Activated CD8-positive, alpha-beta T cell treated with anti-CD3 and anti-CD28 coated beads, Interleukin-2, amount 10 ng/mL, durations not matched to agents 7 days and 5 days (primary cell): ENCODE measurements around the gene CERK. TPM values are rescaled to one million over a fixed set of nuclear protein-coding genes. Genes with fewer than 3 reads are reported as not detected.

ENCODE experiments used
- ATAC-seq: fragments of 150-1000 bp; cut with Tn5 transposase; one replicate; pipeline ENCODE4 v1.10.0; 2021; ENCODE audit warnings: moderate library complexity
- CTCF ChIA-PET: fragments of 350-600 bp; sonication (Branson Sonifier 250); formaldehyde crosslinking; loops from one replicate; lab custom pipeline; 2021; ENCODE audit warnings: antibody characterized with exemption; lab: Charles Lee
- POLR2A ChIA-PET: fragments of 350-600 bp; sonication (Branson Sonifier 250); formaldehyde crosslinking; loops from one replicate; lab custom pipeline; 2021; ENCODE audit warnings: antibody characterized with exemption; lab: Charles Lee
- DNase-seq: peaks from one replicate; pipeline ENCODE4 v3.0.0-alpha.2; 2020
- H3K27ac Mint-ChIP-seq: one replicate; pipeline ENCODE4 v1.8.0; 2021; ENCODE audit warnings: mild to moderate bottlenecking, mixed read lengths
- H3K27me3 Mint-ChIP-seq: one replicate; pipeline ENCODE4 v1.8.0; 2021; ENCODE audit warnings: low read depth, mixed read lengths
- H3K36me3 Mint-ChIP-seq: one replicate; pipeline ENCODE4 v1.8.0; 2021; ENCODE audit warnings: low read depth, mixed read lengths
- H3K4me1 Mint-ChIP-seq: one replicate; pipeline ENCODE4 v1.8.0; 2021; ENCODE audit warnings: low read depth, mixed read lengths
- H3K4me3 Mint-ChIP-seq: one replicate; pipeline ENCODE4 v1.8.0; 2021; ENCODE audit warnings: mild to moderate bottlenecking, mixed read lengths
- H3K9me3 Mint-ChIP-seq: one replicate; pipeline ENCODE4 v1.8.0; 2022; ENCODE audit warnings: mixed read lengths; ENCODE audit not compliant: insufficient read depth
- total RNA-seq, 2 experiments: library from RNA; stranded (reverse); gene quantifications; one replicate each; pipeline ENCODE4 v1.2.3, GENCODE V29; 2021

The CERK gene
- total RNA-seq, 2 experiments from 2014 or later: 61.1 to 65.6 TPM

DNA sequence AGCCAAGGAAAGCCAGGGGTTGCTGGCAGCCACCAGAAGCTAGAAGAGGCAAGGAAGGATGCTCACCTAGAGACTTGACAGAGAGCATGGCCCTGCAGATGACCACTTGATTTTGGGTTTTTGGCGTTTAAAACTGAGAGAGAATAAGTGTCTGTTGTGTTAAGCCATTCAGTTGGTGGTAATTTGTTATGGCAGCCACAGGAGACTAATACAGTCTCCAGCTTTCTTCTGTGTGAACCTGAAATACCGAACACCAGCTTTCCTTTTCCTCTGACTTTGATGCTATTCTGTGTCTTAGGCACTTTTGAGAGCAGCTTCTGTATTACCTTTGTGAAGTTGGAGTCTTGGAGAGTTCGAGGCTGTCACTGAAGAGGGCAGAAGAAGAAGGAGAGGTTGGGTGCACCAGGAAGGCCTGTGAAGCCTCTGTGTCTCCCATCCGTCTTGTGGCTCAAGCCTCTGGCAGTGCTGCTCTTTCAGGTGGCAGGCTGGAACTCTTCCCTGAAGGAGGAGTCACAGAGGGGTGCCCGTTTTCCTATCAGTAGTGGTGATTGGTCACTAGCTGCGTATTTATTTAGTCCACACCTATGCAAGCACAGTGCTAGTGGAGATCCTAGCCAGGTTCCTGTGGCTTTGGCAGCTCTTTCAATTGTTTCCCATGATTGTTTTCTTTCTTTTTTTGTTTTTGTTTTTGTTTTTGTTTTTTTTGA, 26.9 kb upstream of the CERK start:
- DNase-seq: no peak
- ChIA-PET POLR2A (interaction anchor here (1.1 to 1.3 kb wide), 2 partner anchors 9 to 15 kb away, joined by 3 read pairs; no protein-coding TSS in a partner anchor), CTCF (interaction anchor here (1.2 to 4.6 kb wide), 3 partner anchors 9 to 201 kb away, joined by 4 to 38 read pairs (median 19); no protein-coding TSS in a partner anchor)
- Mint-ChIP-seq H3K36me3 (peaks cover 39% of the 10 kb centered on the region), H3K27me3 (no peaks in the 10 kb centered on the region), H3K9me3 (no peaks in the 10 kb centered on the region), H3K4me3 (no peak overlapping the region), H3K4me1 (peaks cover 58% of the 10 kb centered on the region), H3K27ac (peak overlapping the region; percentile 32)
- ATAC-seq: no peak

DNA sequence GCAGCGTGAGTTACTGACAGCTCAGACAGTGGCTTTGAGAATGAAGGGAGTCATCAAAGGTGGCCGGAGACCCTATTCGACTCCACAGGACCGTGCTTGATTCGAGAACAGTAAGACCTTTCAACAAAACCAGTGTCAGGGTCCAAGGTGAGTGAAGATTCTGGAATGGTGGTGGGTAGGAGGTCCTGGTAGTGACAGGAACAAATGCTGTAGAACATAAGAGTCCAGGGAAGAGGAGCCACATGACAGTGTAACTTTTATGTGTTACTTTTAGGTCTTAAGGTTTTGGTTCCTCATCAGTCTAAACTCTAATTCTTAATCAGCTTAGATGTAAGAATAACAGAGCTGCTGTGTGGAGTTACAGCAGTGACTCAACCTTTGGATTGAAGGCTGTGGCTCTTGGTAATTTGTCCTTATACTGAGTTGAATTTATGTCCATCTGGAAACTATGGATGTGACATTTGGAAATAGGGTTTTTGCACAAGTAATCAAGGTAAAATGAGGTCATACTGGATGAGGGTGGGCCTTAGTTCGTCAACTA, 26.2 kb upstream of the CERK start:
- DNase-seq (no peak), ATAC-seq (no peak)
- Mint-ChIP-seq H3K27ac (peak overlapping the region; percentile 32), H3K36me3 (peaks cover 34% of the 10 kb centered on the region), H3K27me3 (no peaks in the 10 kb centered on the region), H3K4me3 (peak overlapping the region; percentile 100), H3K9me3 (no peaks in the 10 kb centered on the region), H3K4me1 (peaks cover 52% of the 10 kb centered on the region)
- ChIA-PET CTCF (interaction anchor here (0.9 to 4.6 kb wide), 4 partner anchors 10 to 200 kb away, joined by 3 to 38 read pairs (median 12); no protein-coding TSS in a partner anchor), POLR2A (interaction anchor here (1.3 to 2.7 kb wide), 3 partner anchors 10 to 27 kb away, joined by 3 to 29 read pairs (median 25); no protein-coding TSS in a partner anchor)

DNA sequence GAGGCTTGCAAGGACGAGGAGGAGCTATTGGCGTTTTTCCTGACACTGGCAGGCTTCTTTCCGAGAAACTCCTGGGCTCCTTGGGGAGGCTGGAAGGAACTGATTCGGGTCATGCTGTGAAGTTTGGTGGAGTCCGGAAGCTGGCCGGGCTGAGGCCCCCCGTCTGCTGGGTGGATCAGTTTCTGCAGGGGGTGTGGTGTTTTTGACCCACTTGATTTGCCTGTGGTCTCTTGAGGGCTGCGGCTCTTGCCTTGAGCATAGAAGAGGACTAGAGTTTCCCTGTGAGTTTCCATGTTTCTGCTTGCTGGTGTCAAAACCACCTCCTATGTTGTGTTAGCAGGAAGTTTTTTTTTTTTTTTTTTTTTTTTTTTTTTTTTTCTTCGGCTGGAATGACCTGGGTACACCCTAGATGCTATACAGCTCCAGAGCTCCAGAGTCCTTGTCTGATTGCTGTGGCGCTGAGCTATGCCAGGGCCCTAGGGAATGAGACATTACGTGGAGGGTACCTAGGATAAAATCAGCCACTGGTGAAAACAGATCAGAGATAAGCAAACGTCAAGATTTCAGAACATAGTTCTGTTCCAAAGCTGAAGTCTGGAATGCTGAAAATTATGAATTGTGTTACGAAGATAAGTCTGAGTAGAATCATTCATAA, 25.1 kb upstream of the CERK start:
- H3K9me3 Mint-ChIP-seq: no peaks in the 10 kb centered on the region
- peaks cover 34% of the 10 kb centered on the region for H3K36me3 Mint-ChIP-seq
- ATAC-seq: peak; percentile 46
- peaks cover 60% of the 10 kb centered on the region for H3K4me1 Mint-ChIP-seq
- peak overlapping the region; percentile 99 for H3K27ac Mint-ChIP-seq
- DNase-seq: peak; percentile 62
- POLR2A ChIA-PET: interaction anchor here (0.6 to 3.1 kb wide), 18 partner anchors 9 to 1336 kb away, joined by 3 to 33 read pairs (median 5); no protein-coding TSS in a partner anchor
- H3K4me3 Mint-ChIP-seq: peak overlapping the region; percentile 100
- CTCF ChIA-PET: interaction anchor here (1.2 to 4.6 kb wide), 9 partner anchors 11 to 199 kb away, joined by 3 to 38 read pairs (median 5); no protein-coding TSS in a partner anchor
- no peaks in the 10 kb centered on the region for H3K27me3 Mint-ChIP-seq

DNA sequence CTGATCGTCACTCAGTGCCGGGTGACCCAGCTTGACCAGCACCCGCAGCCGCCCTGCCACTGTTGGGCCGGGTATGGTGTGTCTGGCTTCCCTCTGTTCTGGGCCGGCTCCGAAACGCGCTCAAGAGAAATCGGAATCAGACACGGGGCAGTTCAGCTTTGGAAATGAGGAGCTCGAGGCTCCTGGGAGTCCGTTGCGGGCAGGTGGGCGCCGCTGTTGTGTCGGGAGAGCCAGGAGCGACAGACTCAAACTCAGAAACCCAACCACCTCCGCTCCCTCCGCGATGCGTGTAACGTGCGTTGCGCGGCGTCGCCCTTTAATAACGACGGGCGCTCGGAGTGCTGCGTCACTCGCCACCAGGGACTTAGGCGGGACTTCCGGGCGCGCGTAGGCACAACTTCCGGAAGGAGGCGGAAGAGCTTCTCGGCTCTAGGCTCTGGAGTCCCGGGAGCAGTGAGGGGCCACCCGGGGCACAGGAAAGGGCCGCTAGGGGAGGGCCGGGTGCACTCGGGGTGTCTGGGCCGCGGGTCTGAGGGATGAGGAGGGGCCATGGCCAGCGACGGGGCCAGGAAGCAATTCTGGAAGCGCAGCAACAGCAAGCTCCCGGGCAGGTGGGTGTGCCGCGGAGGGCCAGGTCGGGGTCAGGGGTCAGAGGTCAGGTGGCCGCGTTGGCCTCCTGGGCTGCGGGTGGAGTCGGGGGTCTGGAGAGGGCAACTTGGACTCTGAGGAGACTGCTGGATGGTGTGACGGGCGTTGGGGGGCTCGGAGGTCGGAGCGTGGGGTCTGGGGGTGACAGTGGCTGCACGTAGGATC, 24.4 kb upstream of the CERK start, which contains the start of gene TBC1D22A:
Gene TBC1D22A (plus strand): TSS at position 413 of the 813 bp plus-strand sequence. CDS start 137 bp downstream, at position 550.
- Mint-ChIP-seq H3K27ac (peak within 1 kb of the TSS; percentile 99), H3K4me1 (peaks cover 54% of the 10 kb centered on the region), H3K4me3 (peak within 1 kb of the TSS; percentile 100), H3K27me3 (no peaks in the 10 kb centered on the region), H3K9me3 (no peaks in the 10 kb centered on the region), H3K36me3 (peaks cover 30% of the 10 kb centered on the region)
- CTCF ChIA-PET: interaction anchor here (1.2 to 4.6 kb wide), 10 partner anchors 8 to 199 kb away, joined by 3 to 38 read pairs (median 5); no protein-coding TSS in a partner anchor
- ATAC-seq: peak; percentile 95
- peak; percentile 96 for DNase-seq
- POLR2A ChIA-PET: interaction anchor here (0.6 to 3.1 kb wide), 20 partner anchors 9 to 1336 kb away, joined by 3 to 33 read pairs (median 5); no protein-coding TSS in a partner anchor

DNA sequence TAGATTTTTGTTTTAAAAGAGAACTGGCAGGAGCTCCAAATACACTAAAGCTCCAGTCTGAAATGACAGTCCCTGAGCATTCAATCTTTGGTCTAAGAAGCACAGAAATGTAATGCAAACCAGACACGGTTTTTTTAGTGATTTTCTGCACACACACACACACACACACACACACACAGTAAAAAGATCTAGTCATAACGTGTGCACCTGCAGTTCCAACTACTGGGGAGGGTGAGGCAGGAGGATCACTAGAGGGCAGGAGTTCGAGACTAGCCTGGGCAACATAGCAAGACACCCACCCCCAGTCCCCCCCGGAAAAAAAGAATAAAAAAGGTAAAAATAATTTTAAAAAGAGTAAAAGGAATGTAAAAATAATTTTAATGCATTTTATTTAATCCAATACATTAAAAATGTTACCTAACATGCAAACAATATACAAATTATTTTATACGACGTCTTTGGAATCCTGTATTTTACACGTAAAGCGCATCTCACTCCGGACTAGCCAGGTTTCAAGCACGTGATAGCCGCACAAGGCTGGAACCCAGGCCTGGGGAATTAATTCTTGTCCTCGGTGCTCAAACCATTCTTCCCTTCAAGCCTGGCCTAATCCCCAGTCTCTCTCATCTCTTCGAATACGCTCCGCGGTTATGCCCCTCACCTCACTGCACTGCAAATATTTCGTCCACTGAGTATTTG, 23.6 kb upstream of the CERK start:
- Mint-ChIP-seq H3K4me3 (peak overlapping the region; percentile 100), H3K4me1 (peaks cover 47% of the 10 kb centered on the region), H3K27ac (peak overlapping the region; percentile 99), H3K9me3 (peaks cover 2% of the 10 kb centered on the region), H3K27me3 (no peaks in the 10 kb centered on the region), H3K36me3 (peaks cover 29% of the 10 kb centered on the region)
- CTCF ChIA-PET: interaction anchor here (1.2 to 4.6 kb wide), 12 partner anchors 9 to 198 kb away, joined by 3 to 38 read pairs (median 5); no protein-coding TSS in a partner anchor
- POLR2A ChIA-PET: interaction anchor here (0.6 to 3.1 kb wide), 13 partner anchors 12 to 1112 kb away, joined by 3 to 33 read pairs (median 6); no protein-coding TSS in a partner anchor
- no peak for ATAC-seq
- DNase-seq: no peak

DNA sequence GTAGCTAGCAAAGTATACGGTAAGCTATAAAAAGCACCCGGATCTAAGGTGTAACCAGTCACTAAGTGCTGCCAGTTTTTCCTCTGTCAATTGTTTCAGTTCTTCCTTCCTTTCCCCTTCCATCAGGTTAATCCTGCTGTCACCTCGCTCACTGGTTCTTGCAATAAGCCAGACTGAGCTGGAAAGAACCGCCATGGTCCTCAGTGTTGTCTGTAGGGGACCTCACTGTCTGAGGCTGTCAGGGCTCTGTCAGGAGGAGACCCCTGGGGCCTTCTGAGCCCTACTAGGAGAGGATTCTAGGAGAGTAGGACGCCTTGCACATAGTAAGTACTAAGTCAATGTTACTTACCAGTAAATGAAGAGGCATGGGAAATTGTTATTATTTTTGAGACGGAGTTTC, 23.0 kb upstream of the CERK start:
- ChIA-PET POLR2A (interaction anchor here (3.1 kb wide), 1 partner anchor 11 kb away, joined by 33 read pairs; no protein-coding TSS in a partner anchor), CTCF (interaction anchor here (1.2 to 1.5 kb wide), 4 partner anchors 10 to 42 kb away, joined by 3 to 11 read pairs (median 4); no protein-coding TSS in a partner anchor)
- ATAC-seq (no peak), DNase-seq (no peak)
- Mint-ChIP-seq H3K27ac (peak overlapping the region; percentile 83), H3K36me3 (peaks cover 34% of the 10 kb centered on the region), H3K9me3 (peaks cover 7% of the 10 kb centered on the region), H3K27me3 (no peaks in the 10 kb centered on the region), H3K4me3 (peak overlapping the region; percentile 100), H3K4me1 (peaks cover 48% of the 10 kb centered on the region)

DNA sequence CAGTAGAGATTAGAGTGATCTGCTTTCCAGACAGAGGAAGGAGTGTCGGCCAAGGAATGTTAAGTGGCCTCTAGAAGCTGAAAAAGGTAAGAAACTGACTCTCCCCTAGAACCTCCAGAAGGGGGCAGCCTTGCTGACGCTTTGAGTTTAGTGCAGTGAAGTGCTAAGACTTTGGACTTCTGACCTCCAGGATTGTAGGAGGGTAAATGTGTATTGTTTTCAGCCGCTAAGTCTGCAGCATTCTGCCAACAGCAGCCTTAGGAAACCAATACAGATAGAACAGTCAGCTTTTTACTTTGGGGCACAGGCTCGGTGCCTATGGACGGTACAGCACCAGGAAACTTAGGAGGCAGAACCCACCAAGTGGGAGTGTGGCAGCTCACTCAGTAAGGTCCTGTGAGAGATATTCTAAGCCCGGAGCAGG, 20.8 kb upstream of the CERK start:
- Mint-ChIP-seq H3K9me3 (peaks cover 7% of the 10 kb centered on the region), H3K36me3 (peaks cover 25% of the 10 kb centered on the region), H3K27ac (no peak overlapping the region), H3K4me3 (no peak overlapping the region), H3K4me1 (peaks cover 35% of the 10 kb centered on the region), H3K27me3 (no peaks in the 10 kb centered on the region)
- ChIA-PET CTCF (interaction anchor here (0.8 to 4.3 kb wide), 26 partner anchors 8 to 254 kb away, joined by 3 to 88 read pairs (median 8); no protein-coding TSS in a partner anchor), POLR2A (interaction anchor here (0.6 to 1.4 kb wide), 6 partner anchors 9 to 44 kb away, joined by 3 to 5 read pairs (median 3); no protein-coding TSS in a partner anchor)
- no peak for ATAC-seq
- DNase-seq: peak; percentile 71

DNA sequence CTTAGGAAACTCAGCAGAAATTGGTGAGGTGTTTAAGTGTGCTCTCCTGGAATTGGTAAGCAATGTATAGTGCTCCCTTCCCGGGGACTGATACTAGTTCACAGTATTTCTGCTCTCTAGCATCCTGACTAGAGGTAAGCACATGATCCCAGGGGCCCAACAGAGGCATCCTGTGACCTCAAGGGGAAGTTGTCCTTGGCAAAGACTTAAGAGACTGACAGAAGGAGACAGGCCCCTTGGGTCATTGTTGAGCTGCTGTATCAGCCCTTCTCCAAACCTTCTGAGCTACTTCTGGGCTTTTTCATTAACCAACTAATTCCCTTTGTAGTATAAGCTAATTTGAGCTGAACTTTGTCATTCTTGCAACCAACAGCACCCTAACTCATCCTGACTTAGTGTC, 20.1 kb upstream of the CERK start:
- no peaks in the 10 kb centered on the region for H3K27me3 Mint-ChIP-seq
- H3K36me3 Mint-ChIP-seq: peaks cover 23% of the 10 kb centered on the region
- CTCF ChIA-PET: interaction anchor here (0.8 to 4.3 kb wide), 23 partner anchors 9 to 722 kb away, joined by 3 to 88 read pairs (median 8); no protein-coding TSS in a partner anchor
- DNase-seq (no peak), ATAC-seq (no peak)
- POLR2A ChIA-PET: interaction anchor here (0.6 to 1.4 kb wide), 7 partner anchors 8 to 45 kb away, joined by 3 to 5 read pairs (median 3); no protein-coding TSS in a partner anchor
- peaks cover 28% of the 10 kb centered on the region for H3K4me1 Mint-ChIP-seq
- H3K27ac Mint-ChIP-seq: no peak overlapping the region
- peaks cover 7% of the 10 kb centered on the region for H3K9me3 Mint-ChIP-seq
- no peak overlapping the region for H3K4me3 Mint-ChIP-seq

DNA sequence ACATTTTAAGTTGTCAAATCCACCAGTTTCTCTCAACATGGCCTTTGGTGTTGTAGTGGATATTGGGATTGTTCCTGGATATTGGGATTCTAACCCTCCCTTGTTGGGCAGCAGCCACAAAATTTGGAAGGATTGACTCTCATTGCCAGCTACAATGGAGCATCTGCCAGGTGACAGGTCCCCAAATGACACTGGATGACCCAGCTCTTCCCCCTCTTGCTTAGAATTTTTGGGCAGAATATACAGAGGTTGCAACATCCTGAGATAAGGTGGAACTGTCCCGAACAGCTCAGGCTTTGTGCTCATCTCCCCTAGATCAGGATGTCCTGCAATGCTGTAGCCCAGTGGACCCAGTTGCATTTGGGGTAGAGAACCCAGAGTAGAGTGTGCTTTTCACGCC, 19.1 kb upstream of the CERK start:
- DNase-seq (no peak), ATAC-seq (no peak)
- Mint-ChIP-seq H3K9me3 (peaks cover 7% of the 10 kb centered on the region), H3K4me3 (no peak overlapping the region), H3K4me1 (peaks cover 24% of the 10 kb centered on the region), H3K27ac (no peak overlapping the region), H3K36me3 (peaks cover 16% of the 10 kb centered on the region), H3K27me3 (no peaks in the 10 kb centered on the region)
- ChIA-PET POLR2A (interaction anchor here (1.0 to 1.3 kb wide), 2 partner anchors 8 to 46 kb away, joined by 3 read pairs; no protein-coding TSS in a partner anchor), CTCF (interaction anchor here (1.6 to 4.3 kb wide), 3 partner anchors 34 to 46 kb away, joined by 7 to 88 read pairs (median 7); no protein-coding TSS in a partner anchor)
